Memory B cell (primary cell): Measurements from ENCODE around the gene MPDU1.

Experiments used
- ATAC-seq: fragments of 150-1000 bp; cut with Tn5 transposase; 2 replicates; pipeline ENCODE4 v1.10.0; 2021; ENCODE audit warnings: low read depth, mild to moderate bottlenecking, moderate library complexity
- DNase-seq, 2 donors: peaks; one replicate each; pipeline ENCODE4 v3.0.0; 2022; ENCODE audit warnings: low spot score in 2 of 2
- H3K27ac Mint-ChIP-seq: one replicate; pipeline ENCODE4 v1.8.0; 2022; ENCODE audit warnings: mild to moderate bottlenecking, moderate library complexity, mixed read lengths
- H3K27me3 Mint-ChIP-seq: one replicate; pipeline ENCODE4 v1.8.0; 2022; ENCODE audit warnings: mixed read lengths
- H3K36me3 Mint-ChIP-seq: one replicate; pipeline ENCODE4 v1.8.0; 2022; ENCODE audit warnings: mild to moderate bottlenecking, mixed read lengths
- H3K4me1 Mint-ChIP-seq: one replicate; pipeline ENCODE4 v1.8.0; 2022; ENCODE audit warnings: mixed read lengths
- H3K4me3 Mint-ChIP-seq: one replicate; pipeline ENCODE4 v1.8.0; 2022; ENCODE audit warnings: mild to moderate bottlenecking, moderate library complexity, mixed read lengths
- H3K9me3 Mint-ChIP-seq: one replicate; pipeline ENCODE4 v1.8.0; 2022; ENCODE audit warnings: mixed read lengths

The MPDU1 gene

GRCh38 chr17:7629939-7630571 lies 46.4 kb downstream of the MPDU1 start, which contains the start of gene SHBG:
TSS of gene SHBG (plus strand) at chr17:7630135. CDS start at chr17:7630173, 38 bp downstream.
- H3K36me3 Mint-ChIP-seq: peaks cover 5% of the 10 kb centered on the region
- H3K27me3 Mint-ChIP-seq: peaks cover 1% of the 10 kb centered on the region
- H3K4me1 Mint-ChIP-seq: peaks cover 9% of the 10 kb centered on the region
- DNase-seq: no peak
- H3K9me3 Mint-ChIP-seq: no peaks in the 10 kb centered on the region
- H3K27ac Mint-ChIP-seq: no peak within 1 kb of the TSS
- ATAC-seq: no peak
- H3K4me3 Mint-ChIP-seq: no peak within 1 kb of the TSS

GRCh38 chr17:7631398-7632380 lies 48.0 kb downstream of the MPDU1 start:
- Mint-ChIP-seq H3K4me1 (peaks cover 6% of the 10 kb centered on the region), H3K27ac (no peak overlapping the region), H3K4me3 (no peak overlapping the region), H3K9me3 (no peaks in the 10 kb centered on the region), H3K27me3 (peaks cover 1% of the 10 kb centered on the region), H3K36me3 (no peaks in the 10 kb centered on the region)
- DNase-seq (no peak), ATAC-seq (no peak)

- no peak overlapping the region for H3K27ac Mint-ChIP-seq
- peaks cover 1% of the 10 kb centered on the region for H3K27me3 Mint-ChIP-seq
- ATAC-seq: peak; percentile 43
These were observed 48.8 kb downstream of the MPDU1 start for GRCh38 chr17:7632492-7632894.

DNA sequence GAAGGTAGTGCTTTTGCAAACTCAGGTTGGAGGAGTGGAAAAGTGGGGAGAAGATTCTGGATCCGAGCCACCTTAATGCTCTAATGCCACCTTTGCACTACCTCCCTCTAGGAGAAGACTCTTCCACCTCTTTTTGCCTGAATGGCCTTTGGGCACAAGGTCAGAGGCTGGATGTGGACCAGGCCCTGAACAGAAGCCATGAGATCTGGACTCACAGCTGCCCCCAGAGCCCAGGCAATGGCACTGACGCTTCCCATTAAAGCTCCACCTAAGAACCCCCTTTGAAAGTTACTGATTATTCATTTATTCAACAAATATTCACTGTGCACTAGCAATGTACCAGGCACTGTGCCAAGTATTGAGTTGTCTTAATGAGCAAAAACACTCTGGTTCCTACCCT lies 49.4 kb downstream of the MPDU1 start:
- ATAC-seq (no peak), DNase-seq (no peak)
- no peaks in the 10 kb centered on the region for H3K4me1 Mint-ChIP-seq
- peaks cover 1% of the 10 kb centered on the region for H3K27me3 Mint-ChIP-seq
- no peaks in the 10 kb centered on the region for H3K9me3 Mint-ChIP-seq
- H3K4me3 Mint-ChIP-seq: no peak overlapping the region
- no peaks in the 10 kb centered on the region for H3K36me3 Mint-ChIP-seq
- H3K27ac Mint-ChIP-seq: no peak overlapping the region

More at GRCh38 chr17:7632492-7632894, 48.8 kb downstream of the MPDU1 start:
- Mint-ChIP-seq H3K9me3 (no peaks in the 10 kb centered on the region), H3K4me3 (no peak overlapping the region), H3K36me3 (no peaks in the 10 kb centered on the region), H3K4me1 (no peaks in the 10 kb centered on the region)
- DNase-seq: no peak

DNA sequence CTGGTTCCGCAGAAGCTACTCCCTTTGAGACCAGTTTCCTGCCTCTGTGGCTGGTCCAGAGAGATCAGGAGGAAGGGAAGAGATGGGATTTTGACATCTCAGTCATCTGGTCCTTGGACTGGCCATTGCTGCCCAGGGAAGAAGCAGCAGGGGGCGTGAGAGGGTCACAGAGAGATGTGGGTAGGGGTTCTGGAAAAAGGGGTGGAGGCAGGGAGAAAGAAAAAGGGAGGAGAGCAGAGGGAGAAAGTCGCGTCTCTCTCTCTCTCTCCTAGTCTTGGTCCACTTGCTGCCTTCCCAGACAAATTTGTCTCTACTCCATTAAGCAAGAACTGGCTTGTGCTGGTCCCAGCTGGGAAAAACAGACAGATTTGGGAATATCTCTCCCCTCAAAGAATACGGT lies 50.7 kb downstream of the MPDU1 start:
- DNase-seq (no peak), ATAC-seq (no peak)
- H3K27ac Mint-ChIP-seq: no peak overlapping the region
- H3K4me1 Mint-ChIP-seq: no peaks in the 10 kb centered on the region
- H3K4me3 Mint-ChIP-seq: no peak overlapping the region
- no peaks in the 10 kb centered on the region for H3K9me3 Mint-ChIP-seq
- no peaks in the 10 kb centered on the region for H3K36me3 Mint-ChIP-seq
- peaks cover 1% of the 10 kb centered on the region for H3K27me3 Mint-ChIP-seq

- no peak overlapping the region for H3K4me3 Mint-ChIP-seq
- H3K27me3 Mint-ChIP-seq: peaks cover 1% of the 10 kb centered on the region
- ATAC-seq (no peak), DNase-seq (no peak)
- H3K9me3 Mint-ChIP-seq: no peaks in the 10 kb centered on the region
- H3K27ac Mint-ChIP-seq: no peak overlapping the region
- no peaks in the 10 kb centered on the region for H3K4me1 Mint-ChIP-seq
- H3K36me3 Mint-ChIP-seq: no peaks in the 10 kb centered on the region
These were observed 52.5 kb downstream of the MPDU1 start for GRCh38 chr17:7636163-7636562.
